HG02798 (cell line): ENCODE measurements around the gene CCNYL1.
"Not testable (repeated sequence)": the region's sequence is repeated elsewhere in the genome, so short reads cannot be mapped to it uniquely, and the experiment has no call there.

ENCODE experiments used
- ATAC-seq: cut with Tn5 transposase; IDR thresholded peaks from one replicate; pipeline ENCODE4 v1.9.1; 2021; ENCODE audit warnings: mild to moderate bottlenecking; ENCODE audit not compliant: unreplicated experiment, poor library complexity

Gene CCNYL1

DNA sequence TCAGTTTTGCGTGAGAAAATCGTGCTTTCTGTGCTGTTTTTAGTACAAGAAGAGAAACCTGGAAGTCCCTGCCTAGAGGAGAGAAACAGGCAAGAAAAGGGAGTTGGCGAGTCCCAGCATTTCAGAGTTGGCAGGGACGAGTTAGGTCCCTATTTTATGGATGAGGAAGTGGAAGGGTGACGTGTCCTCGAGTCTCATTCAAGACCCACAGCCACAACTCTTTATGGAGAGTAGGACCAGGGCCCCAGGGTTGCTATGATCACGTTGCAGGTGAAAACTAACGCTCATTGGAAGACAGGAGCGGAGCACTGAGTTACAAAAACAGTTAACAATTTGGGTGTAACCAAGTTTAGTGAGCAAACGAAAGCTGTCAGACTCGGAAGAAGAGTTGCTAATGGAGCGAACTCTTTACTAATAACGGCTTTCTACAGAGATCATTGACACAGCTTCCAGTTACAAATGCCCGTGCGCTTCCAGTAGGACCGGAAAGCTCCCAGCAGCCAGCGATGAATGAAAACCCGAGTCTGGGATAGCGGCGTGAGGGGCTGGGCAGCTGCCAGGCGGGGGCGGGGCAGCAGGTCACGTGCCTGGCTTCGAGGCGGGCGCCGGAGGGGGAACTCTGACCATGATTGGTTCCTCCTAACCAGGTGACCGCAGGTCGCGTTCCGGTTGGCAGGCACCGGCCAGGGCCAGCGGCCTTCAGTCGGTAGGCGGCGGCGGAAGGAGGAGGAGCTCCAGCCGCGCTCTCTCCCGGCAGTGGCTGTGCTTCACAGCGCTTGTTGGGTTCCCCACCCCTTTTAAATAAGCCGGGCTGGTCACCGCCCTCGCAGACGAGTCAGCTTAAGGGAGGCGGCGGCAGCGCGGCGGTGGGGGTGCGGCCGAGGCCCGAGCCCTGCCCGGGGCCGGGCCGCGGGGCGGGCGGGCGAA is at the start of gene CCNYL1:
CCNYL1 (plus strand) TSS at position 827 of the 927 bp plus-strand sequence. CDS start 257 bp downstream, outside the sequence.
- ATAC-seq = peak; percentile 98

DNA sequence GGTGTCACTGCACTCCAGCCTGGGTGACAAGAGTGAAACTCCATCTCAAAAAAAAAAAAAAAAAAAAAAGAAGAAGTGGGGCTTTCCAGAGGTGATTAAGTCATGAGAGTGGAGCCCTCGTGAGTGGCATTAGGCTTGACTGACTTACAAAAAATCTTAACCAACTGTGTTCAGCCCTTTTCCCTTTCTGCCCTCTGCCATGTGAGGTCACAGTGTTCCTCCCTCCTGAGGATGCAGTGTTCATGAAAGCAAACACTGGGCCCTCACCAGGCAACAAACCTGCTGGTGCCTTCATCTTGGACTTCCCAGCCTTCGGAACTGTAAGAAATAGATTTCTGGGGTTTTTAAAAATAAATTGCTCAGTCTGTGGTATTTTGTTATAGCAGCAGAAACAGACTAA is 49.2 kb upstream of the CCNYL1 start:
- peak; percentile 92 for ATAC-seq

DNA sequence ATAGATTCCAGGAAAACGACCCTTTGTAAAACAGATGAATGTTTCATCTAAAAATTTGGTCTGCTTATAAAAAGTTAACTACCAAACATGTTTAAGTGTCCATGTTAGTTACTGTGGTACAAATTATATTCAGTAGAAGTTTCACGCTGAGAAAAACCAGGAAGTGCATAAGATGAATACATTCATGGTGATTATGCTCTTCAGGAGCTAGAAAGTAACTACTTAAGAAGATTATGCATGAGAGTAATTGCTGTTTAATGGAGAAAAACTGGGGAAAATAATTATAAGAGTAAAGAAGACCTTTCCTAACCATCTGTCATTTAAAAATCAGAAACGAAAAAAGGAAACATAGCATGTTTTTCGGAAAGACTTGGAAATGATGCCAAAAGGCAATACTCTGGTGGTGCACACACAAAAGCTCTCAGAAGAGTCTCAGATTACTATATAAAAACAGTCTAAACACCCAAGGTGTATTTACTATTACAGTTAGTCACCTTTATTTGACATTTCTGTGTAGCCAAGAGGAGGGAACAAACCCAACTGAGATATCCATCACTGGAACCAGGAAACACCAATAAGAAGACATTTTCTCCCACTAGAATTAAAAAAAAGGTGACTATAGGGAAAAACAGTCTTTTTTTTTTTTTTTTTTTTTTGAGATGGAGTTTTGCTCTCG is 47.4 kb upstream of the CCNYL1 start:
- no peak for ATAC-seq

DNA sequence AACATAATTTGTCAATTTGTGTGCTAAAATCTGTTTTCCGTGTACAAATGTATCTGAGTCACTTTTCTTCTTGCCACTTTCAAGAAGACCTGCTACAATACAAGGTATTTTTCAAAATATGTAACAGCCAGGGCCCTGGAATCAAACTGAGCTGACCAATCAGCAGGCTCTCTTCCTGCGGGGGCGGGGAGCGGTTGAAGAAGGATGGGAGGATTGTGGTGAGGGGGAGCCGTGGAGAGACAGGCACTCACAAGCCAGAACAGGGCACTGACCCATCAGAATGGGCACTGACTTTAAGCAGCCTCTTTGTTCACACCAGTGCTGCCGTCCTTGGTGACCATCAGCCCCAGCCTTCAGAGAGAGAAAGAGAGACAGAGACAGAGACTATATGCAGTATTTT is 40.6 kb upstream of the CCNYL1 start:
- no peak for ATAC-seq

DNA sequence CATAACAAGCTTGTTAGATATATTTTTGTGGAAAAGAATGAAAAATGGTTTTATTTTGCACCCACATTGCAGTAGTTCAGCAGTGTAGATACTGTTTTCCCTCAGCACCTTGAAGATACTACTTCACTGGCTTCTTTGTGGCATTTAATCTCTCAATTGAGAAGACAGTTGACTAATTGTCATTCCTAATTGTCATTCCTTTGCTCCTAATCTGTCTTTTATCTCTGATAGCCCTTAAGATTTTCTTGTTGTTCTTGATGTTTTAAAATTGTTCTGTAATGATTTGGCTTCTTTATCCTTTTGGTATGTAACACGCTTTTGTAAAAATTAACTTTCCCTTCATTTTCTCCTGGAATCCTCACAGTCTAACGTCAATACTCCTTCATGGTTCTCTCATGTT is 38.0 kb upstream of the CCNYL1 start:
- ATAC-seq = no peak

DNA sequence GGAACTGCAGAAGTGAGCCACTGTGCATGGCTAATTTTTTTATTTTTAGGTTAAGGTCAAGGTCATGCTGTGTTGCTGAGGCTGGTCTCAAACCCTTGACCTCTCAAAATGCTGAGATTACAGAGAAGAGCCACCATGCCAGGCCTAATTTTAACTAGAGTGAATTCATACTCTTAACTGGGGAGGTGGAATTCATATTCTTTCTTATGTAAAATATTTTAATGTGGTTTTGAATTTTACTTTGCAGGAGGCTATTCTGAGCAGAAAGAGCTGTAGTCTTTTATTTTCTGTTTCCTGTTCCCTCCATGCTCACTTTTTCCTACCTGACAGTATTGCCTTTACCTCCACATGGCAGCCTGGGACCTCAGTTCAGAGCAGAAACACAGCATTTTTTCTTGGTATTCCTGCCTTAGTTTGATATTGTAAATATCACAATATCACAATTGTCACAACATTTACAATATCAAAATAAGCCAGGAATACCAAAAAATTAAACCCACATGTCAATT is 37.1 kb upstream of the CCNYL1 start:
- no peak for ATAC-seq

DNA sequence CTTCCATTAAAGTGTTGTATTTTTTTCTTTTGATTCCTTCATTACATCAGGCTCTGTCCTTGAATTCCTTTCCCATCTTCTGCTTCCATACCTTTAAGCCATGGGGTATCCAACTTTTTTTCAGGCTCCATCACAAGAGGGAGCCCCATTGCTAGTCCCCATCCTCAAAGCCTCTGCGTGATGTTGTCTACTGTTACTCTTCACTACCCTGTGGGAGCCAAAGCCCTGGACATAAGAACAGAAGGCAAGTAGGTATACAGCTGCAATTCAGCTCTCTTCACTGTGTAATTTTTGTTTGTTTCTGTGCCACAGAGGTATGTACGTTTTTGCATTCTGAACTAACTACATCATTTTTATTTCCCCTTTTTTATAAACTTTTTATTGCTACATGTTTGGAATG is 36.6 kb upstream of the CCNYL1 start:
- no peak for ATAC-seq

DNA sequence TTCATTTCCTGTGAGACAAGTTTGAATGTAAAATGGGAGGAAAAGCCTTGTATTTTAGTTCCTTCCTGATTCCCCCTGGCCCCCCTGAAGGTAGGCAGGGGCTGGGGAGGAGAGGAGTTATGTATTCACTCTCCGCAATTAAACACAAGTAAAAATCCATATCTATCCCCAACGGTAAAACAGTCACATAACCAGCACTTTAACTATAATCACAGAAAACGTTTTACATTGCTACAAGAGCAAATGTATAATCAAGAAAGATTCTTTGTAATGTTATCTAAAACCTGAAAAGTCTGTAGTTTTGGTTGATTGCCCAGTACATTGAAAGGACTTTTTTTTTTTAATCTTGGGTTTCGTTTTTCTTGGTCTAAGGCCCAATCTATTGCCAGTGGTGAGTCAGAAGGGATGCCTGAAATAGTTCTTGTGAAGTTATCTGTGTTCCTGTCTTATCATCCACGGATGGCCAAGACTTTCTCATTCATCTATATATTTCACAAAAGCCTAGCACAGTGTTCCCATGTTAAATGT is 34.5 kb upstream of the CCNYL1 start:
- no peak for ATAC-seq

DNA sequence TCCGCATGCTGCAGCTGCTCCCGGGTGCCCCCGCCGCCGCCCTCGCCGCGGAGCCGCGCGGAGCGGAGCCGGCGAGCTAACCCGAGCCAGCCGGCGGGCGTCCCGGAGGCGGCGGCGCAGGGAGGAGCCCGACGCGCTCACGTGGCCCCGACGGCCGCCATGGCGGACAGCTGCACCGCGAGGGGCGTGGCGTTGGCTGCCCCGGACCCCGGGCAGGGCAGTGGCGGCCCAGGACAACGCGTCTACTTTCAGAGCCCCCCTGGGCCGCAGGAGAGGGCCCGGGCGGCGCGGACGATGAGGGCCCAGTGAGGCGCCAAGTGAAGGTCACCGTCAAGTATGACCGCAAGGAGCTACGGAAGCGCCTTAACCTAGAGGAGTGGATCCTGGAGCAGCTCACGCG is 30.0 kb upstream of the CCNYL1 start:
- no peak for ATAC-seq

DNA sequence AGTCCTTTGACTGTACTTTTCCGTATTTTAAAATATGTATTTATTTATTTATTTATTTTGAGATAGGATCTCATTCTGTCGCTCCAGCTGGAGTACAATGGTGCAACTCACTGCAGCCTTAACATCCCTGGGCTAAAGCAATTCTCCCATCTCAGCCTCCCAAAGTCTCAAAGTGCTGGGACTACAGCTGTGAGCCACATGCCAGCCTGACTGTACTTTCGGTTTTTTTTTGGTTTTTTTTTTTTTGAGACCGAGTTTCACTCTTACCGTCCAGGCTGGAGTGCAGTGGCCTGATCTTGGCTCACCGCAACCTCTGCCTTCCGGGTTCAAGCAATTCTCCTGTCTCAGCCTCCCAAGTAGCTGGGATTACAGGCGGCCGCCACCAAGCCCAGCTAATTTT is 28.9 kb upstream of the CCNYL1 start:
- ATAC-seq = no peak

DNA sequence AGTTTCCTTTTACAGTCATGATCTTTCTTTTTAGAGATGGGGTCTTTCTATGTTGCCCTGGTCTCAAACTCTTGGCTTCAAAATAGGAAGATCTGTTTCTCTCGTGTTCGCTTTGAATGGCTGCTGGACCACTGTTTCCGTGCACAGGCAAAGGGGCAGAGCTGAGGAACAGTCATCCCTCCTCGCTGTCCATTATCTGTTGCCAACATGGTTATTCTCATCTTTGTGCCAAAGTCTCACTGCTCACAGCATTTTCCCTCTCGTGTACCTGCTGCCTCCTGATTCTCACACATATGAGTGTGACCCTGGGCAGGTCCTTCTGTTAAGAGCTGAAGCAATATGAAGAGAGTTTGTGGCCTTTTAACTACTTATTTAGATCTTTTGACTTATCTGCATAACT is 28.0 kb upstream of the CCNYL1 start:
- no peak for ATAC-seq

DNA sequence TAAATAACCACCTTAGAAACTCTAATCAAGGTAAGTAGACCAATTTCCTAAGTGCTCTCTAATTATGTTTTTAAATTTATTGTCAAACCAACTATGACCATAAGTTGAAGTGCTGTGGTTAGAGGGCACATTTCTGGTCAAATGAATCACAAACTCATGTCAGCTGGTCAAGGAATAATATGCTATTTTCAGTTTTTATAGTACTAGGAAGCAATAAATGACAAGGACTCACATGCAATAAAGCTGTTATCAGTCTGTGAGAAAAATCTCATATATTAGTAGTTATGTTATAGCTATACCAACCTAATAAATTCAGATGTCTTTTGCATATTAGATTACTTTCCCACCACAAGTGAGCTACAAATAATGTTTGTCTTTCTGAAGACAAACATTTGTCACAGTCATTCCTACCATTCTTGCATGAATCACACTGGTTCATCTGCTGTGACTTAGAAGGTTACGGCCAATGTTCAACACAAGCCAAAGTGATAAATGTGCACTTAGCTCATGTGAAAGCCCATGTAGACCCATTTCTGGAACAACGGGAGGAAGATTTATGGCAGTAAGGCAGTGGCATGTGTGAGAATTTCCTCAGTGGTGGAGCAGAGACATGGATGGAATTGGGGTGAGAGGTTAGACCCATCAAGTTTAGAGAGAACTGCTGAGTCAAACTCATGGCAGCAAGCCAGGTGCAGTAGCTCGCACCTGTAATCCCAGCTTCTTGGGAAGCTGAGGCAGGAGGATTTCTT is 27.4 kb upstream of the CCNYL1 start:
- ATAC-seq = no peak

DNA sequence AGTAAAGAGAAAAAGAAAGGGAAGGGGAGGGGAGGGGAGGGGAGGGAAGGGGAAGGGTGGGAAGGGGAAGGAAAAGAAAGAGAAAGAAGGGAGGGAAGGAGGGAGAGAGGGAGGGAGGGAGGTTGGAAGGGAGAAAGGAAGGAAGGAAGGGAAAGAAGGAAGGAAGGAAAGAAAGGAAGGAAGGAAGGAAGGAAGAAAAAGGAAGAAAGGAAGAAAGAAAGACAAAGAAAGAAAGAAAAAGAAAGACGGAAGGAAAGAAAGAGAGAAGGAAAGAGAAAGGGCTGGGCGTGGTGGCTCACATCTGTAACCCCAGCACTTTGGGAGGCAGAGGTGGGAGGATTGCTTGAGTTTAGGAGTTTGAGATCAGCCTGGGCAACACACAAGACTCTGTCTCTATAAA is 24.6 kb upstream of the CCNYL1 start:
- ATAC-seq = no peak

DNA sequence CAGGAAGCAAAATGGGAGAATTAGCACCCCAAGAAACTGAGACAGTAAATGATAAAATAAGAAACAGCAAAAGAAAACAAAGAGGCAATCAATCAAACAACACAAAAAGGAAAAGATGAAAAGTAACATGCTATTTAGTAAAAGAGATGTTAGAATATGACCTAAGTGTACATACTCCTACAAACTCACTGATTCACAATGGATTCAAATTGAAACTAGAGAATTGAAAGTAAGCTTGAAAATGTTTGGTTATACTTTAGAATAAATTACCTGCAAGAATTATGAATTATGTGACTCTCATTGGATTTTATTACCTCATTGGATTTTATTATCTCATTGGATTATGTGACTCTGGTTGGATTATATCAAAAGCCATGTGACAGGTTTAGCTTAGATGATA is 22.8 kb upstream of the CCNYL1 start:
- ATAC-seq = no peak

DNA sequence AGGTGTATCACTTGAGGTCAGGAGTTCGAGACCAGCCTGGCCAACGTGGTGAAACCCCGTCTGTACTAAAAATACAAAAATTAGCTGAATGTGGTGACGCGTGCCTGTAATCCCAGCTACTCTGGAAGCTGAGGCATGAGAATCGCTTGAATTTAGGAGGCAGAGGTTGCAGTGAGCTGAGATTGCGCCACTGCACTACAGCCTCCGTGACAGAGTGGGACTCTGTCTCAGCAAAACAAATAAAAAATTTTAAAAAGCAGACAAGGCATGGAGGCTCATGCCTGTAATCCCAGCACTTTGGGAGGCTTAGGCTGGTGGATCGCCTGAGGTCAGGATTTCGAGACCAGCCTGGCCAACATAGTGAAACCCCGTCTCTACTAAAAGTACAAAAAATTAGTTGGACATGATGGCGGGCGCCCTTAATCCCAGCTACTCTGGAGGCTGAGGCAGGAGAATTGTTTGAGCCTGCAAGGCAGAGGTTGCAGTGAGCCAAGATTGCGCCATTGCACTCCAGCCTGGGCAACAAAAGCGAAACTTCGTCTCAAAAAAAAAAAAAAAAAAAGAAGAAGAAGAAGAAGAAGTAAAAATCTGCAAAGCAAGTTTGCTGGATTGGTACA is 20.5 kb upstream of the CCNYL1 start:
- ATAC-seq = not testable (repeated sequence)

DNA sequence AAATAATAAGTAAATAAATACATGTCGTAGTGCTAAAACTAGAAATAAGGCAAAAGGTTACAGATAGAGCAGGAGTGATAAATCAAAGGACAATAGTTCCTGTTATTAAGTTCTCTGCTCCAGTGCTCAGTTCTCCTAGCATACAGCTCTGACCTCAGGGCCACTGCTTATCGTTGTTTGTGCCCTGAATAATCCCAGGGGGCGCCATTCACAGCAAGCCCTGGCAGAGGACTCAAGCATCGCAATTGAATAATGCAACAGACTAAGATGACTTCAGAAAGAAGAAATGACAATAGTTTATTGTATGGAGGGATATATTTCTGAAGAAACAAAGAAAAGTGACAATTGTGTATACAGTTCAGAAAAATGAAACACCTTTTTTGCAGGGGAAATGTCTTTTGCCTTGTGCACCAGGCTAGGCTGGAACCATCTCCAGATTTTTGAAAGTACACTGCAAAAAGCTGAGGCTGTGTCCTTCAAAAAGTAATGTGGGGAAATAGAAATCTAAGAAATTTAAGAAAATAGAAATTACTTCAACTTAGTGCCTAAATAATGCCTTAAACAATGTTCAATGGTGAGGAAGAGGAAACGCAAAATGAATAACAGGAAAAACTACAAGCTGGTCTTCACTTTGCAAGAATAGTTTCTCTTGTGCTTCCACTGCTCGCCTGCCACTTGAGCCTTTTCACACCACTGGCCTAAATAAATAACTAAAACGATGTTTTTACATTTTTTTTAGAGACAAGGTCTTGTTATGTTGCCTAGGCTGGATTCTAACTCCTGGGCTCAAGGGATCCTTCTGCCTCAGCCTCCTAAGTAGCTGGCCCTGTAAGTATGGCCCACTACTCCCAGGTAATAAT is 19.0 kb upstream of the CCNYL1 start:
- ATAC-seq = peak; percentile 58

DNA sequence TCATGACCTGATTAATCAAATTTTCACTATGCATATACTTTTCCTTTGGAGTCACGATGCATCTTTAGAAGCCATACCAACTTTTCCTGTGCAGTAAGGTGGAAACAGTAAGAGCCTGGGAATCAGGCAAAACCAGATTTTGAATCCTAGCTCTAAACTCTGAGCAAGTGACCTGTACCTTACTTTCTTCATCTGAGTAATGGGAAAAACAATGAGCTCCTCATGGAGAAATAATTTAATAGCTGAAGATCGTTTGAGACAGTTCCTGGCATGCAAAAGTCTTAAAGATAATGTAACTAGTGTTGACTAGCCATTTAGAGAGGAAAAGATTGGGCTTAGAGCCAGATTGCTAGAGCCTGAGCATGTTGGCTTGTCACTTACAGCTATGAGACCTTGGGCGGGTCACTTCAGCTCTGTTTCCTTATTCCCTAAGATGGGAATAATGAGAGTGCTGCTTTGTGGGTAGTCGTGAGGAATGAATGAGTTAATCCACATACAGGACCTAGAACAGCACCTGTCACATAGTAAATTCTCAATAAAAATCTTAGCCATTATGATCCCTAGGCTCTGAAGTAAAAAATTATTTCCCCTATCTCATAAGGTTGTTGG is 17.7 kb upstream of the CCNYL1 start:
- ATAC-seq = no peak

DNA sequence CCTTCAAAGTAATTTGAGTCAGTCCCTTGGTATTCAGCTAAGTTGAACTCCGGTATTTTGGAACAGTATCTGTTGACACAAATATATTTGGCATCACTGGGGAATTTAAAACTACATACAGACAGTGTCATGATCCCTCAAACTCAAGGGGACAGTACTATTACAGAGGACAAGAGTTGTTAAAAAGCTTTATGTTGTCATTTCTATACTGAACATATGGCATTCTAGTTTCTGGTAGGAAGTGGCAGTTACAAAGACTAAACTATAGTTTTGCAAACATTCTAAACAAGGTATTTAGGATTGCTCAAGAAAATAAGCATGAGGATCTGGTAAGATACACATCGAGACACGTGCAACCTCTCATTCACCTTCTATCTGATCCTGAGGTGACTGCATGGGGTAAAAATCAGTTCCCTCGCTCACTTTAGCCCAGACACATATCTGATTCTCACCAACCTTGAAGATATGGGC is 16.6 kb upstream of the CCNYL1 start:
- no peak for ATAC-seq

DNA sequence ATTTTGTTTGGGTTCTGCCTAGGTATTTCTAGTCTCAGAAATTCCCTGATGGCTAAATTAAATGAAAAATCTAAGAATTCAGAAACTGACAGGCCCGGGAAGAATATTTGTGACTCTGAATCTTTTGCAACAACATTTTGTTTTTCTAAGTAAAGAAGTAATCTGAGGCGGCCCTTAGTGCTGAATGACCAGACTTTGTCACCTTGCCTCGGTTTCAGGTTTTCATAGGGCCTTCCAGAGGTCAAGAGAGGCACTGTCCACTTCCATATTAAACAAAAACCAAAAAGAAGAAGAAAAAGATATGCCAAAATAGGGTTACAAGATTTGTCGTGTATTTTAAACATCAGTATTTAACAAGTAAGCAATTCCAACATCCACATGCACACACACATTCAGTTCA is 16.1 kb upstream of the CCNYL1 start:
- no peak for ATAC-seq
